B cell (primary cell): ENCODE measurements around the gene KLHDC7A.

ENCODE experiments used
- CTCF ChIP-seq: fragments of 200-600 bp; IDR thresholded peaks from one replicate; pipeline ENCODE4 v1.8.0; 2022; ENCODE audit warnings: antibody characterized with exemption, mild to moderate bottlenecking
- EZH2 ChIP-seq: IDR thresholded peaks from 2 replicates; pipeline ENCODE4 v1.6.1; 2012; ENCODE audit warnings: borderline replicate concordance, low read depth, mild to moderate bottlenecking, moderate library complexity, low read length; ENCODE audit not compliant: insufficient read depth, poor library complexity, severe bottlenecking

GRCh38 chr1:18461656-18462055 lies 19.1 kb upstream of the KLHDC7A start:
- TF ChIP-seq CTCF (no peak), EZH2 (no peak)
